Measurements from ENCODE around the gene PARVA. TPM values are rescaled to one million over a fixed set of nuclear protein-coding genes. Genes with fewer than 3 reads are reported as not detected.

Gene PARVA
- total and polyA plus RNA-seq, 2 of the 4 experiments (the other 2 are of a cell fraction), result 65.2 to 80.2 TPM

DNA sequence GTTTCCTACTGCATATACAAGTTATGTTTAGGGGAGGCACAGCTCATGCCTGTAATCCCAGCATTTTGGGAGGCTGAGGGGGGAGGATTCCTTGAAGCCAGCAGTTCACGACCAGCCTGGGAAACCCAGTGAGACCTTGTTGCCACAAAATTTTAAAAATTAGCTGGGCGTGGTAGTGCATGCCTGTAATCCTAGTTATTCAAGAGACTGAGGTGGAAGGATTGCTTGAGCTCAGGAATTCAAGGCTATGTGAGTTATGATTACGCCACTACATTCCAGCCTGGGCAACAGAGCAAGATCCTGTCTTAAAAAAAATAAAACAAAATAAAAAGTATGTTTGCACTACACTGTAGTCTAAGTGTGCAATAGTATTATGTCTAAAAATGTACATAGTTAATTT is 188.0 kb downstream of the PARVA start:
- Histone ChIP-seq H3K9me3 (ENCODE audit: control insufficient read depth, insufficient read depth, low read length) (peaks cover 4% of the 10 kb centered on the region; the same call in 1 of the 2 replicates), H2BK20ac (ENCODE audit: low read depth, low read length) (no peak overlapping the region), H3K9me1 (ENCODE audit: insufficient read depth, low read length) (no peaks in the 10 kb centered on the region), H3K36me3 (ENCODE audit: control insufficient read depth, insufficient read depth, low read length) (no peaks in the 10 kb centered on the region), H3K56ac (ENCODE audit: extremely low read depth, insufficient read depth, low read length) (no peak overlapping the region), H2BK120ac (ENCODE audit: low read depth, low read length) (no peak overlapping the region), H2AK5ac (ENCODE audit: low read depth, low read length) (no peak overlapping the region), H3K27me3 (ENCODE audit: control insufficient read depth, insufficient read depth, low read length) (no peaks in the 10 kb centered on the region), H2BK5ac (ENCODE audit: low read depth, low read length, poor library complexity, severe bottlenecking) (no peak overlapping the region), H4K8ac (ENCODE audit: low read depth in 2 of 2, low read length in 2 of 2) (no peak overlapping the region), H2AK9ac (replicated peaks; ENCODE audit: low read depth, low read length, poor library complexity) (no peak overlapping the region), H3K79me1 (ENCODE audit: low read depth in 1 of 2, low read length in 2 of 2) (no peaks in the 10 kb centered on the region), H3K4me1 (ENCODE audit: control insufficient read depth, insufficient read depth, low read length) (0 out of 2 replicates have a peak, but pooled peaks cover 2% of the 10 kb centered on the region), H3K27ac (ENCODE audit: insufficient read depth, low read length) (no peak overlapping the region), H3K18ac (ENCODE audit: low read depth, low read length) (no peak overlapping the region), H3K4me3 (ENCODE audit: insufficient read depth, low read depth, low read length) (no peak overlapping the region), H4K91ac (ENCODE audit: insufficient read depth, low read depth, low read length) (no peak overlapping the region), H2AFZ (replicated peaks; ENCODE audit: low read length, poor library complexity) (no peak overlapping the region), H4K20me1 (ENCODE audit: insufficient read depth, low read length) (no peaks in the 10 kb centered on the region), H3K4me2 (ENCODE audit: low read depth, low read length) (no peak overlapping the region), H3K4ac (ENCODE audit: low read depth, low read length) (no peak overlapping the region), H4K5ac (ENCODE audit: low read depth, low read length) (no peak overlapping the region), H3K14ac (replicated peaks; ENCODE audit: low read depth, low read length) (no peak overlapping the region), H2BK15ac (ENCODE audit: low read depth, low read length) (no peak overlapping the region), H3K9ac (ENCODE audit: low read depth, low read length) (no peak overlapping the region), H3K23ac (ENCODE audit: low read depth, low read length) (no peak overlapping the region)
- dilution Hi-C loops (cut with HindIII; ENCODE audit: low sequenced_read_pairs, unreplicated experiment), result no loop called here
- in situ Hi-C loops (cut with MboI; ENCODE audit: low sequenced_read_pairs), result no loop called here
- WGBS, 2 experiments (ENCODE audit: extremely low coverage in 2 of 2, insufficient read length in 1 of 2), result 60% methylated on average over 1 of the region's 3 CpGs; no CpG with 5 or more reads in 1 of the 2 experiments
- ATAC-seq (ENCODE audit: low read depth) (no peak), DNase-seq (no peak)
- intact Hi-C loops (cut with micrococcal nuclease), result no loop called here
- ChIA-PET CTCF (no interaction called here), POLR2A (ENCODE audit: unreplicated experiment) (no interaction called here)
- no TSS peak for BruUV-seq (replicated peaks)
- no peak for TF ChIP-seq CHD1 (IDR thresholded peaks at IDR 0.05; ENCODE audit: low read depth, low read length)
- TF ChIP-seq MXI1 (IDR thresholded peaks at IDR 0.05; ENCODE audit: borderline replicate concordance, low read depth, low read length), result no peak
- no peak for TF ChIP-seq RAD21 (IDR thresholded peaks at IDR 0.05; ENCODE audit: low read length)
